NCI-H510A (cell line): ENCODE data around the gene HOATZ.

ENCODE experiments used
- DNase-seq: peaks from one replicate; lab custom pipeline; 2025; lab: John Stamatoyannopoulos, UW

HOATZ gene

GRCh38 chr11:111581341-111581740 lies 66.8 kb downstream of the HOATZ start:
- DNase-seq, result no peak

GRCh38 chr11:111582163-111582562 lies 67.6 kb downstream of the HOATZ start:
- DNase-seq, result no peak

GRCh38 chr11:111582881-111583280 lies 68.3 kb downstream of the HOATZ start:
- DNase-seq, result no peak

- no peak for DNase-seq
Observed at GRCh38 chr11:111585371-111585770, 70.8 kb downstream of the HOATZ start.

- no peak for DNase-seq
Observed at GRCh38 chr11:111586388-111586831, 71.8 kb downstream of the HOATZ start.
